GM12891 (cell line): ENCODE measurements around the gene TRIM69.

ENCODE experiments used
- PAX5 ChIP-seq: IDR thresholded peaks from 2 replicates; pipeline ENCODE4 v1.6.1; 2011; ENCODE audit warnings: low read length, moderate library complexity, mild to moderate bottlenecking; ENCODE audit not compliant: insufficient read depth, severe bottlenecking
- POLR2A ChIP-seq: IDR thresholded peaks from 2 replicates; pipeline ENCODE4 v1.6.1; 2011; ENCODE audit warnings: low read depth, low read length, control low read depth
- POLR2AphosphoS5 ChIP-seq: IDR thresholded peaks from 2 replicates; pipeline ENCODE4 v1.6.1; 2011; ENCODE audit warnings: low read depth, low read length, control low read depth
- SPI1 ChIP-seq: IDR thresholded peaks from 2 replicates; pipeline ENCODE4 v1.6.1; 2011; ENCODE audit warnings: low read depth, low read length, control low read depth
- TAF1 ChIP-seq: IDR thresholded peaks from 2 replicates; pipeline ENCODE4 v1.6.1; 2011; ENCODE audit warnings: low read depth, low read length, control low read depth

- TF ChIP-seq POLR2A: no peak
- no peak for TF ChIP-seq POLR2AphosphoS5
- TF ChIP-seq SPI1: no peak
- no peak for TF ChIP-seq TAF1
- no peak for TF ChIP-seq PAX5
Observed at GRCh38 chr15:44705986-44706385, 30.3 kb upstream of the TRIM69 start.
